ENCODE data around the gene COA7. TPM values are rescaled to one million over a fixed set of nuclear protein-coding genes. Genes with fewer than 3 reads are reported as not detected.
A peak's percentile ranks its signal among the peaks of the same experiment; 100 is the strongest.

COA7 gene
- total and polyA plus RNA-seq, 2 of the 8 experiments (the other 6 are each of a cell fraction or from before 2014, with no cell fraction given), result 23.2 to 61.8 TPM

DNA sequence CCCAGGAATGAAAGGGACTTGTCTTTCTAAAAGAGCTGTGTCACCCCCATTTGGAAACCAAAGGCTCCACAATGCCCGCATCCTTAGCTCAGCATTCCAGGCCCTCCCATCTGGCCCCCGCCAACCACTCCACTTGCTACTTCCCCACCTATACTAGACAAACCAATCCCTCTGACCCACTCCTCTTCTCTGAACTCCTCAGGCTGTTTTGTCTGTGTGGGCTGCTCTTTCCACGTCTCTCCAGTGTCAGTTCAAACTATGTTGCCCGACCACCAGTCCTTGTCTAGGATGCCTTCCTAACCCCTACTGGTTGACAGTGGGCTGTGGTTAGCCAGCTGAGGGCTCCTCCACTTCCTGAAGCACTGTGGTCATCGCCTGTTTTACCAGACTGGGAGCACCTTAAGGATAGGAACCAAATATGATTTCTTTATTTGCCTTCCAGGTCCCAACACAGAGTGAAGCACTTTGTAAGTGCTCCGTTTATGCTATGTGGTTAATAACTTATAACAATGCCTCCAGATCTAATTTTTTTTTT is 8.1 kb upstream of the COA7 start:
- Histone ChIP-seq H3K4me3 (ENCODE audit: extremely low read depth in 1 of 4, insufficient read depth in 2 of 4, low read depth in 3 of 4, low read length in 4 of 4) (no peak overlapping the region), H3K79me2 (ENCODE audit: control insufficient read depth in 1 of 2, insufficient read depth in 2 of 2, low read length in 2 of 2) (no peaks in the 10 kb centered on the region), H3K4ac (replicated peaks; ENCODE audit: insufficient read length, low read depth, low read length) (no peak overlapping the region), H3K4me1 (replicated peaks in 1 of 4; ENCODE audit: control insufficient read depth in 3 of 4, insufficient read depth in 4 of 4, low read length in 3 of 4) (peaks cover 0 to 3% (median 0%) of the 10 kb centered on the region in 4 experiments; a peak in 1 of 7 replicates), H2AFZ (ENCODE audit: low read length) (0 out of 2 replicates have a peak overlapping the region, but pooled peaks have one; percentile 18), H3K36me3 (ENCODE audit: control insufficient read depth in 2 of 4, insufficient read depth in 4 of 4, low read length in 3 of 4) (no peaks in the 10 kb centered on the region), H4K5ac (ENCODE audit: insufficient read length, low read depth, low read length) (no peak overlapping the region), H2BK15ac (ENCODE audit: low read length) (no peak overlapping the region), H3K18ac (ENCODE audit: extremely low read depth, low read length) (no peak overlapping the region), H3K9me3 (ENCODE audit: insufficient read depth in 2 of 2, low read depth in 1 of 2, low read length in 1 of 2) (no peaks in the 10 kb centered on the region), H3K9ac (replicated peaks in 1 of 4; ENCODE audit: extremely low read depth in 1 of 4, low read depth in 3 of 4, low read length in 3 of 4) (no peak overlapping the region; a peak in 1 of 7 replicates), H2AK5ac (ENCODE audit: low read depth, low read length) (no peak overlapping the region), H3K56ac (replicated peaks; ENCODE audit: insufficient read length, low read depth, low read length) (no peak overlapping the region), H3K23ac (ENCODE audit: insufficient read length) (no peak overlapping the region), H2BK12ac (ENCODE audit: low read depth, low read length) (no peak overlapping the region), H2BK20ac (ENCODE audit: low read length) (no peak overlapping the region), H3K23me2 (ENCODE audit: low read depth, low read length) (peaks cover 4% of the 10 kb centered on the region; the same call in 1 of the 2 replicates), H3K27ac (ENCODE audit: low read depth, low read length) (no peak overlapping the region), H2BK120ac (replicated peaks; ENCODE audit: low read depth, low read length) (no peak overlapping the region), H3K4me2 (ENCODE audit: insufficient read depth in 1 of 2, low read depth in 2 of 2, low read length in 2 of 2) (no peak overlapping the region), H4K20me1 (replicated peaks in 1 of 2; ENCODE audit: control insufficient read depth in 1 of 2, insufficient read depth in 2 of 2, low read length in 2 of 2) (no peaks in the 10 kb centered on the region), H2BK5ac (ENCODE audit: low read depth, low read length) (peak overlapping the region; percentile 23; the same call in 1 of the 2 replicates), H3K27me3 (replicated peaks in 1 of 4; ENCODE audit: control insufficient read depth in 3 of 4, extremely low read depth in 1 of 4, insufficient read depth in 3 of 4, low read length in 3 of 4) (no peaks in the 10 kb centered on the region), H4K91ac (replicated peaks; ENCODE audit: insufficient read length, low read length) (no peak overlapping the region), H4K8ac (ENCODE audit: extremely low read depth, insufficient read depth, low read length) (no peak overlapping the region), H3K14ac (ENCODE audit: insufficient read length) (no peak overlapping the region), H3K79me1 (ENCODE audit: low read depth, low read length) (no peaks in the 10 kb centered on the region)
- FAIRE-seq (no peak), DNase-seq (ENCODE audit: low read depth in 1 of 2, low spot score in 2 of 2) (no peak)
- WGBS, 2 experiments (ENCODE audit: extremely low coverage in 1 of 2, insufficient coverage in 1 of 2, insufficient read length in 1 of 2, insufficient replicate concordance in 2 of 2, low coverage in 1 of 2, low lambda C conversion rate in 2 of 2, missing lambda C conversion rate in 1 of 2), result 85% methylated on average over 5 of the region's 6 CpGs; no CpG with 5 or more reads in 1 of the 2 experiments
- ChIA-PET POLR2A (ENCODE audit: partially characterized antibody) (interaction anchor here (0.6 to 1.3 kb wide), 2 partner anchors 9 to 302 kb away, joined by 3 to 4 read pairs; partner anchors contain the start of genes ORC1 and PRPF38A), CTCF (ENCODE audit: partially characterized antibody) (interaction anchor here (1.5 kb wide), 1 partner anchor 42 kb away, joined by 4 read pairs; no protein-coding TSS in a partner anchor)
- no peak for TF ChIP-seq JUND (IDR thresholded peaks at IDR 0.05; ENCODE audit: low read length)
- TF ChIP-seq SP2 (IDR thresholded peaks at IDR 0.05; ENCODE audit: low read length), result no peak
- no peak for TF ChIP-seq CREB1 (IDR thresholded peaks at IDR 0.05)
- TF ChIP-seq POU5F1 (IDR thresholded peaks at IDR 0.05; ENCODE audit: low read depth, low read length), result no peak
- no peak for TF ChIP-seq MAFK (IDR thresholded peaks at IDR 0.05; ENCODE audit: low read depth, low read length)
- TF ChIP-seq CBX5 (IDR thresholded peaks at IDR 0.05; ENCODE audit: low read depth, low read length), result no peak
- no peak for TF ChIP-seq EGR1 (IDR thresholded peaks at IDR 0.05; ENCODE audit: borderline replicate concordance, low read depth, low read length)
- no peak for TF ChIP-seq RNF2 (IDR thresholded peaks at IDR 0.05; ENCODE audit: borderline replicate concordance, low read depth, low read length, missing control alignments, poor library complexity, severe bottlenecking)
- no peak for TF ChIP-seq KDM5A (IDR thresholded peaks at IDR 0.05; ENCODE audit: low read length)
- no peak for TF ChIP-seq TEAD4 (IDR thresholded peaks at IDR 0.05; ENCODE audit: low read depth, low read length)
- TF ChIP-seq EZH2 (IDR thresholded peaks at IDR 0.05; ENCODE audit: low read depth, low read length, severe bottlenecking), result no peak
- no peak for TF ChIP-seq POLR2A (IDR thresholded peaks at IDR 0.05; ENCODE audit: control extremely low read depth in 1 of 2, low read depth in 2 of 2, low read length in 2 of 2)
- TF ChIP-seq CEBPB (IDR thresholded peaks at IDR 0.05; ENCODE audit: low read depth, low read length), result no peak
- TF ChIP-seq RXRA (IDR thresholded peaks at IDR 0.05; ENCODE audit: insufficient read depth, low read depth, low read length), result no peak
- TF ChIP-seq POLR2AphosphoS5 (IDR thresholded peaks at IDR 0.05; ENCODE audit: low read depth, low read length), result no peak
